GM23248 (cell line): ENCODE data around the gene MRNIP. TPM values are rescaled to one million over a fixed set of nuclear protein-coding genes. Genes with fewer than 3 reads are reported as not detected.

Source experiments
- DNase-seq: peaks from one replicate; pipeline ENCODE4 v3.0.0-alpha.2; 2015
- H2AFZ ChIP-seq: fragments of 200-600 bp; sonication (generic); 2 replicates; pipeline ENCODE4 v1.6.1; 2016; ENCODE audit warnings: antibody characterized with exemption
- H3F3A ChIP-seq: fragments of 200-600 bp; sonication (generic); 2 replicates; pipeline ENCODE4 v1.6.1; 2016; ENCODE audit warnings: mild to moderate bottlenecking, antibody characterized with exemption, mixed run types; ENCODE audit not compliant: insufficient read depth
- H3K27ac ChIP-seq: fragments of 200-600 bp; sonication (generic); 2 replicates; pipeline ENCODE4 v1.5.1; 2016; ENCODE audit warnings: mild to moderate bottlenecking
- H3K27me3 ChIP-seq: fragments of 200-600 bp; sonication (generic); replicated peaks from 2 replicates; pipeline ENCODE4 v1.6.1; 2016; ENCODE audit warnings: mild to moderate bottlenecking; ENCODE audit not compliant: insufficient read depth
- H3K36me3 ChIP-seq: fragments of 200-600 bp; sonication (generic); 2 replicates; pipeline ENCODE4 v1.6.1; 2016; ENCODE audit warnings: low read depth, mild to moderate bottlenecking
- H3K4me1 ChIP-seq: fragments of 200-600 bp; sonication (generic); 2 replicates; pipeline ENCODE4 v1.6.1; 2016; ENCODE audit warnings: mild to moderate bottlenecking; ENCODE audit not compliant: insufficient read depth
- H3K4me2 ChIP-seq: fragments of 200-600 bp; sonication (generic); one replicate; pipeline ENCODE4 v1.6.1; 2016; ENCODE audit warnings: mild to moderate bottlenecking; ENCODE audit not compliant: unreplicated experiment
- H3K4me3 ChIP-seq: fragments of 200-600 bp; sonication (generic); 2 replicates; pipeline ENCODE4 v1.5.1; 2016; ENCODE audit warnings: mild to moderate bottlenecking
- H3K79me2 ChIP-seq: fragments of 200-600 bp; sonication (generic); 2 replicates; pipeline ENCODE4 v1.6.1; 2016; ENCODE audit warnings: mild to moderate bottlenecking; ENCODE audit not compliant: insufficient read depth
- H3K9ac ChIP-seq: fragments of 200-600 bp; sonication (generic); 2 replicates; pipeline ENCODE4 v1.6.1; 2016; ENCODE audit warnings: mild to moderate bottlenecking
- H3K9me2 ChIP-seq: fragments of 200-600 bp; sonication (generic); 2 replicates; pipeline ENCODE4 v1.6.1; 2016; ENCODE audit warnings: mixed run types, mild to moderate bottlenecking, moderate library complexity; ENCODE audit not compliant: insufficient read depth
- H3K9me3 ChIP-seq: fragments of 200-600 bp; sonication (generic); one replicate; pipeline ENCODE4 v1.6.1; 2017; ENCODE audit warnings: low read depth
- H4K20me1 ChIP-seq: fragments of 200-600 bp; sonication (generic); 2 replicates; pipeline ENCODE4 v1.6.0; 2016; ENCODE audit not compliant: insufficient read depth
- EZH2 ChIP-seq: fragments of 200-600 bp; sonication (generic); IDR thresholded peaks from 2 replicates; pipeline ENCODE4 v1.6.1; 2018; ENCODE audit warnings: antibody characterized with exemption, mild to moderate bottlenecking; ENCODE audit not compliant: insufficient read depth, poor library complexity, severe bottlenecking
- EZH2phosphoT487 ChIP-seq: fragments of 200-600 bp; sonication (generic); IDR thresholded peaks from 2 replicates; pipeline ENCODE4 v1.6.1; 2018; ENCODE audit warnings: antibody characterized with exemption, moderate library complexity, mild to moderate bottlenecking, low read depth; ENCODE audit not compliant: insufficient read depth
- WGBS, 2 experiments: methylation state at CpG; one replicate each; pipeline ENCODE4 v1.1.6; 2015 to 2017; ENCODE audit warnings: low lambda C conversion rate in 2 of 2, low coverage in 1 of 2; ENCODE audit errors: missing lambda C conversion rate in 2 of 2; 5-methylcytosine and 5-hydroxymethylcytosine counted together
- in situ Hi-C: fragments of 300-500 bp; cut with MboI; formaldehyde crosslinking; loops from 2 replicates; pipeline ENCODE4 v1.15.0; 2020
- polyA plus RNA-seq: library from polyadenylated mRNA; unstranded; fragments of >200 nt; fragmentation: Nextera tagmentation; extraction: Ambion mirVana; gene quantifications from 2 replicates; pipeline ENCODE4 v1.2.1, GENCODE V29; 2016
- total RNA-seq: library from RNA; depleted of rRNA; stranded (reverse); fragments of >200 nt; shearing (Covaris generic); gene quantifications from 2 replicates; pipeline ENCODE4 v1.2.3, GENCODE V29; 2014

The MRNIP gene
- total and polyA plus RNA-seq, 2 experiments from 2014 or later = 14.1 to 17.3 TPM

GRCh38 chr5:179901915-179902762, 43.5 kb upstream of the MRNIP start:
- Histone ChIP-seq H3K27me3 (no peaks in the 10 kb centered on the region), H3K4me1 (peaks cover 6% of the 10 kb centered on the region), H3K4me3 (no peak overlapping the region), H3K9me3 (no peaks in the 10 kb centered on the region), H3K36me3 (peaks cover 39% of the 10 kb centered on the region; the same call in 1 of the 2 replicates), H3K9ac (no peak overlapping the region), H3F3A (no peaks in the 10 kb centered on the region), H2AFZ (no peak overlapping the region), H4K20me1 (no peaks in the 10 kb centered on the region; the same call in 1 of the 2 replicates), H3K9me2 (no peaks in the 10 kb centered on the region), H3K4me2 (no peak overlapping the region), H3K79me2 (peaks cover 84% of the 10 kb centered on the region), H3K27ac (no peak overlapping the region)
- in situ Hi-C loops = no loop called here
- DNase-seq = no peak
- no peak for TF ChIP-seq EZH2phosphoT487
- TF ChIP-seq EZH2 = no peak
- 84 to 86% methylated on average over 14 to 15 of the region's 15 CpGs for WGBS, 2 experiments

GRCh38 chr5:179901462-179901861, 42.8 kb upstream of the MRNIP start:
- H2AFZ ChIP-seq = no peak overlapping the region
- H3K9ac ChIP-seq = no peak overlapping the region
- 92 to 94% methylated on average over 6 of the region's 6 CpGs for WGBS, 2 experiments
- no peaks in the 10 kb centered on the region; the same call in 1 of the 2 replicates for H4K20me1 ChIP-seq
- H3K9me3 ChIP-seq = no peaks in the 10 kb centered on the region
- H3K4me1 ChIP-seq = peaks cover 5% of the 10 kb centered on the region
- peaks cover 77% of the 10 kb centered on the region for H3K79me2 ChIP-seq
- no peak overlapping the region for H3K27ac ChIP-seq
- peaks cover 41% of the 10 kb centered on the region; the same call in 1 of the 2 replicates for H3K36me3 ChIP-seq
- no peak for DNase-seq
- H3K9me2 ChIP-seq = no peaks in the 10 kb centered on the region
- no peak overlapping the region for H3K4me2 ChIP-seq
- in situ Hi-C loops = no loop called here
- H3F3A ChIP-seq = no peaks in the 10 kb centered on the region
- no peak for TF ChIP-seq EZH2
- no peak for TF ChIP-seq EZH2phosphoT487
- no peak overlapping the region for H3K4me3 ChIP-seq
- H3K27me3 ChIP-seq = no peaks in the 10 kb centered on the region

- 94 to 97% methylated on average over 13 of the region's 13 CpGs for WGBS, 2 experiments
- peaks cover 42% of the 10 kb centered on the region; the same call in 1 of the 2 replicates for H3K36me3 ChIP-seq
- H3F3A ChIP-seq = no peaks in the 10 kb centered on the region
- H3K79me2 ChIP-seq = peaks cover 70% of the 10 kb centered on the region
- H3K27ac ChIP-seq = no peak overlapping the region
- no peak for DNase-seq
- no peaks in the 10 kb centered on the region for H3K4me1 ChIP-seq
- in situ Hi-C loops = no loop called here
- H3K9ac ChIP-seq = no peak overlapping the region
- H3K27me3 ChIP-seq = no peaks in the 10 kb centered on the region
- no peaks in the 10 kb centered on the region for H3K9me2 ChIP-seq
- no peak overlapping the region for H2AFZ ChIP-seq
- no peaks in the 10 kb centered on the region; the same call in 1 of the 2 replicates for H4K20me1 ChIP-seq
- no peaks in the 10 kb centered on the region for H3K9me3 ChIP-seq
- no peak for TF ChIP-seq EZH2phosphoT487
- no peak for TF ChIP-seq EZH2
- no peak overlapping the region for H3K4me3 ChIP-seq
- no peak overlapping the region for H3K4me2 ChIP-seq
Measured at GRCh38 chr5:179900711-179901110, 42.1 kb upstream of the MRNIP start.

DNA sequence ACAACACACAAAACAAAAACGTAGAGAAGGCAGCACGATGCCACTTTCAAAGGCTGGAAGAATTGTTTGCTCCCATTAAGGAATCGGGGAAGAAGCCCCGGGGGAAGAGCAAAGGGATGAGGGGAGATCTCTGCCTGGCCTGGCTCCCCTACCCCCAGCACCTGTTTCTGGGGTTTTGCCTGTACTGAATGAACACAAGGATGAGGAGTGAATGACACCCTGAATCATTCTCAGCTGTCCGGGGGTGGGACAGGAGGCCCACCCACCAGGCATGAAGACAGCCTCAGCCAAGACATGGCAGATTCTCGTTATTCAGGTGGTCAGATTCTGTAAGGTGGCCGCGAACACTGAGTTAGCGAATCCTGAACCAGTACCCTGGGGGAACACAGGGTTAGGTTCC, 41.6 kb upstream of the MRNIP start:
- Histone ChIP-seq H3K9me2 (no peaks in the 10 kb centered on the region), H3K27me3 (no peaks in the 10 kb centered on the region), H3F3A (no peaks in the 10 kb centered on the region), H3K4me3 (no peak overlapping the region), H3K4me2 (no peak overlapping the region), H4K20me1 (no peaks in the 10 kb centered on the region; the same call in 1 of the 2 replicates), H3K27ac (no peak overlapping the region), H3K9me3 (no peaks in the 10 kb centered on the region), H3K36me3 (peaks cover 42% of the 10 kb centered on the region; the same call in 1 of the 2 replicates), H3K9ac (no peak overlapping the region), H2AFZ (no peak overlapping the region), H3K79me2 (peaks cover 65% of the 10 kb centered on the region), H3K4me1 (no peaks in the 10 kb centered on the region)
- WGBS, 2 experiments = 83 to 85% methylated on average over 9 of the region's 9 CpGs
- no peak for TF ChIP-seq EZH2
- TF ChIP-seq EZH2phosphoT487 = no peak
- in situ Hi-C loops = no loop called here
- no peak for DNase-seq
